NCI-H146 treated with DMSO at 0.1 percent for 48 hours (cell line): ENCODE data around the gene TBC1D3B.
"Not testable (repeated sequence)": the region's sequence is repeated elsewhere in the genome, so short reads cannot be mapped to it uniquely, and the experiment has no call there.

Source experiments
- DNase-seq: peaks from one replicate; lab custom pipeline; 2025; ENCODE audit not compliant: unreplicated experiment; lab: John Stamatoyannopoulos, UW

TBC1D3B gene

GRCh38 chr17:36182176-36183000, 6.0 kb upstream of the TBC1D3B start:
- DNase-seq = no peak

GRCh38 chr17:36181446-36182175, 5.2 kb upstream of the TBC1D3B start:
- not testable (repeated sequence) for DNase-seq

- DNase-seq = not testable (repeated sequence)
Measured at GRCh38 chr17:36168836-36169235, 7.6 kb downstream of the TBC1D3B start.

- DNase-seq = no peak
Measured at GRCh38 chr17:36153895-36154610, 22.4 kb downstream of the TBC1D3B start.

- DNase-seq = no peak
Measured at GRCh38 chr17:36152639-36153120, 23.8 kb downstream of the TBC1D3B start.

- no peak for DNase-seq
Measured at GRCh38 chr17:36151891-36152638, 24.4 kb downstream of the TBC1D3B start.

- DNase-seq = no peak
Measured at GRCh38 chr17:36149296-36149820, 27.1 kb downstream of the TBC1D3B start.

GRCh38 chr17:36148559-36149295, 27.7 kb downstream of the TBC1D3B start:
- DNase-seq = no peak

GRCh38 chr17:36147601-36148000, 28.8 kb downstream of the TBC1D3B start:
- no peak for DNase-seq

- DNase-seq = no peak
Measured at GRCh38 chr17:36144981-36145729, 31.3 kb downstream of the TBC1D3B start.

GRCh38 chr17:36144014-36144413, 32.4 kb downstream of the TBC1D3B start:
- DNase-seq = no peak

- DNase-seq = no peak
Measured at GRCh38 chr17:36142806-36143205, 33.6 kb downstream of the TBC1D3B start.

GRCh38 chr17:36142235-36142634, 34.2 kb downstream of the TBC1D3B start:
- no peak for DNase-seq

GRCh38 chr17:36136439-36136838, 40.0 kb downstream of the TBC1D3B start:
- DNase-seq = no peak

GRCh38 chr17:36136036-36136435, 40.4 kb downstream of the TBC1D3B start:
- DNase-seq = no peak

- no peak for DNase-seq
Measured at GRCh38 chr17:36135465-36135864, 41.0 kb downstream of the TBC1D3B start.

GRCh38 chr17:36133602-36134236, 42.7 kb downstream of the TBC1D3B start:
- DNase-seq = no peak

- DNase-seq = no peak
Measured at GRCh38 chr17:36132421-36132831, 44.0 kb downstream of the TBC1D3B start.

- no peak for DNase-seq
Measured at GRCh38 chr17:36131931-36132330, 44.5 kb downstream of the TBC1D3B start.
